Stimulated activated CD4-positive, alpha-beta T cell treated with anti-CD3 and anti-CD28 coated beads, Interleukin-2, amount 100 ng/mL, for 24 hours (primary cell): ENCODE results near the gene NECTIN4.
"Not testable (repeated sequence)": the region's sequence is repeated elsewhere in the genome, so short reads cannot be mapped to it uniquely, and the experiment has no call there.

Source experiments
- DNase-seq, 2 donors: peaks; one replicate each; pipeline ENCODE4 v3.0.0-alpha.2; 2020

The NECTIN4 gene

GRCh38 chr1:161089251-161089924, at the start of gene NECTIN4:
TSS of gene NECTIN4 (minus strand) at chr1:161089558. CDS start at chr1:161089296, 262 bp downstream.
- DNase-seq: no peak

- no peak for DNase-seq
Observed at GRCh38 chr1:161138431-161138830, 49.1 kb upstream of the NECTIN4 start.

DNA sequence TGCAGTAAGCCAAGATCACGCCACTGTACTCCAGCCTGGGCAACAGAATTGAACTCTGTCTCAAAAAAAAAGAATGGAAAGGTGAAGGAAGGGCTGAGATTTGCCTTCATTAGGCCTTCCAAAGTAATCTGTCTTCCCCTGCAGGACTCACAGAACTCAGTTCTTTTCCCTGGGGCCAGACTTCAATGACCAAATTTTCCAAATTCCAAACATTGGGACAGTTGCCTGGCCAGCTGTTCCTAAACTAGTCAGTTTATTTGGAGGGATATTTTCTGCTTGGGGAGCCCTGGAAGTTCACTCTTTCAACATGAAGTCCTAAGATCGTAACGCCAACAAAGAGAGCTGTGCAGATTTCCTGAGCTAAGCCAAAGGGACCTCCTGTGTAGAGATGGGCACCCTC, 48.5 kb upstream of the NECTIN4 start:
- DNase-seq: no peak

DNA sequence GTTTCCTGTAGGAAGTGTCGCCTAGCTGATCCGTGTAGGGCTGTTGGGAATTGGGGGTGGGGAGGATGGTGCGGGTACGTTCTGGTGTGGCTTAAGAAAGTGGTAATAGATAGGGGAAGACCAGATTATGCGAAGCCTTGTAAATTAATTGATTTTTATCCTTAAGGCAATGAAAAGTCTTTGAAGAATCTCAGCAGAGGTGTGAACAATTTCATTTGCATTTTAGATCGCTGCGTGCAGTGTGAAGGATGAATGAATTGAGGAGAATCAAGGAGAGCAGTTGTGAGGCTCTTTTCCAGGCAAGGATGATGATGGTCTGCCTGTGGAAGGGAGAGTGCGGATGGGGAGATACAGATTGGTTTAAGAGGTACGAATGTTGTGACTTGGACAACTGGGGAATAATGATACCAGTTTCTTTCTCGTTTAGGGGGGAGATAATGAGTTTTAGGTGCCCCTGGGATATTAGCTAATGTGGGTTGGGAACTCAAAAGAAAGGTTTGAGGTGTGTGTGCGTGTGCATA, 43.9 kb upstream of the NECTIN4 start:
- DNase-seq: no peak

DNA sequence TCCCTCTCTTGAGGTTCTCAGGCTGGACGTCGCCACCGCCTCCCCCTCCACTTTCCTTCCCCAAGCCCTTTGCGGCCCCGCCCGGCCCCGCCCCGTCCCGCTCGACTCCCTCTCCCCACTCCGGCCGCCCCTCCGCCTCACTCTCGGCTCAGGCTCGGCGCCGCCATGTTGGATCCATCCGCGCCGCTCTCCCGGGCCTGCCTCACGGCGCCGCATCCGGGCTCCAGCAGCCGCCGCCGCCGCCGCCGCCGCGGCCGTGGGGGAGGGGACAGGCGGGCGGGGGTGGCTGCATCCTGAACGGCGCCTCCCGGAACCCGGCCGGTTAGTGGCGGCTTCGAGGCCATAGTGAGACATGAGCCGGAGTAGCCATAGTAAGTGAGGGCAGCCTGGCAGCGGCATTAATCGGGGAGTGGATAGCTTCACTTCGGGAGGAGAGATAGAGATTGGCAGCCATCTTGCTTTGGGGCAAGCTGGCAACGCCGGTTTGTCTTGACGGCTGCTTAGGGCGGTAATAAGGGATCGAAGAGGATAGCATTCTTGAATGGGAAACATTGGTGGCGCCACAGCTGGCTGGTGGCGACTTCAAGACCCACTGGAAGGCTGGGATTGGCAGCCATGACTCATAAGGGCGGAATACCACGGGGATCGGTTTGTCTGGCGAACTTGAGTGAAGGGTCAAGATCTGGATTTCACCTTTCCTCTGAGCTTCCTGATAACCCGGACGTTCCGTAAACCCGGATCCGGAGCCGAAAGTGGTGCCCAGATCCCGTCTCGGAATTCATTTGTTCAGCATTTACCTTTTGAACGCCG, 43.3 kb upstream of the NECTIN4 start, which contains the start of gene DEDD:
Gene DEDD (minus strand): TSS at position 258 of the 810 bp plus-strand sequence. CDS start 8,205 bp downstream, outside the sequence.
- DNase-seq: peak; percentile 88 to 90

- DNase-seq: no peak
Observed at GRCh38 chr1:161131523-161132409, 42.4 kb upstream of the NECTIN4 start.

DNA sequence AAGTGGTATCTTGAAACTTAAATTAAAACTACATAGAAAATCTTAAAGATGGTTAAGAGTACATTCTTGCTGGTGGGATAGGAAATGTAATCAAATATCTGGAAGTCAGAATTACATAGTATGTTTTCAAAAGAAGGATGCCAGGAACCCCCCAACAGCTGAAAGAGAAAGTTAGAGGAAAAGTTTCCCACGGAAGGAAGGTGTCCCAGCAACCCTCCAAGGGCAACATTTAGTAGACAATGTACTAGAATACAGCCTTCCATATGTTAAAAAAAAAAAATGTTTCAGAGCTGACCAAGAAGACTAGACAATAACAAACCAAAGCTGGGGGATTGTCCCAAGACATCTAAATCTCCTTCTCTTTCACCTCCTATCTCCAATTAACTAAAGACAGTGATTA, 40.9 kb upstream of the NECTIN4 start:
- no peak for DNase-seq

DNA sequence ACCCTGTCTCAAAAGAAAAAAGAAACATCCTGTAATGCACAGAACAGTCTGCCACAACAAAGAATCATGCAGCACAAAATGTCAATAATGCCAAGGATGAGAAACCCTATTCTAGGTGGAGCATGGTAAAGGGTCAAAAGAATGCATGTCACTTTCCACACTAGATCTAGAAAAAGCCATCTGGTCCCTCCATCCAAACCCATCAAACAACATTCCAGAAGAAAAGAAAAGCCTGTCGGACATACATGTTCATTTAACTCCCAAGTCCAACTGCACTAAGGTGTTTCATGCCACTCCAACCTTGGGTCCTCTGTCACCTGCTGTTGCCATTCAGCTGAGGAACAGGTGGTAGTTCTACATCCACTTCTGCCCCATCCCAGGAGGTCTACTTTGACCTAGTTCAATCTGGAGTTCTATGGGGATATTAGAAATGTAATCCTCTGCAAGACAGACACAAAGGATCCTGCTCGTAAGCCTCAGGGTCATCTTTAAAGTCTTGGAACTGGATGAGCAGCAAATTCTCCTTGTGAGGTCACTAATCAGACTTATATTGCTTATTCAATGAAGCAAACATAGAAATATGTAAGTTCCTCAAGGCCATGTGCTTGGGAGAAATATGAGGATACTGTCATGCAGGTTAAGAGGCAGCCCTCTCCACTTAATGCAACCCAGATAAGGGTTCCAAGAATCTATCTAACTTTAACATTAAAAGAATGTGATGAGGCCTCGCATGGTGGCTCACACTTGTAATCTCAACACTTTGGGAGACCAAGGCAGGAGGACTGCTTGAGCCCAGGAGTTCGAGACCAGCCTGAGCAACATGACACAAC, 39.4 kb upstream of the NECTIN4 start:
- no peak for DNase-seq

DNA sequence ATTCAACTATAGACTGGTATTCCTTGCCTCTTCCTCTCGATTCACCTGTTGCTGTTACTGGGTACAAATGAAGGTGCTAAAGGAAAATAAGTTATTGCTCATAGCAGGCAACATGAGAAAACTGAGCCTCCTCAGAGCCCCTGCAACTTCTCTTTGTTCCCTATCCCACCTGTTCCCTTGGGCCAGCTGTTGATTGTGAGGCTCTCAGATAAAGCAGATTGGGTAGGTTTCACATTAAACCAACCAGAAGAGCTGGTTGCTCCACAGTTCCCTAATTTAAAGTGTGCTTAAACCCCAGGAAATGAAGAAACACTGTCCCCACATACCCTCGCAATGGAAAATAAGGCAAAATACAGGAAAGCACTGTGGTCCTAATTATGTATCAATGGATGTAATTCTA, 38.3 kb upstream of the NECTIN4 start:
- no peak for DNase-seq

- no peak for DNase-seq
Observed at GRCh38 chr1:161122967-161123366, 33.6 kb upstream of the NECTIN4 start.

- DNase-seq: no peak
Observed at GRCh38 chr1:161121834-161122233, 32.5 kb upstream of the NECTIN4 start.

DNA sequence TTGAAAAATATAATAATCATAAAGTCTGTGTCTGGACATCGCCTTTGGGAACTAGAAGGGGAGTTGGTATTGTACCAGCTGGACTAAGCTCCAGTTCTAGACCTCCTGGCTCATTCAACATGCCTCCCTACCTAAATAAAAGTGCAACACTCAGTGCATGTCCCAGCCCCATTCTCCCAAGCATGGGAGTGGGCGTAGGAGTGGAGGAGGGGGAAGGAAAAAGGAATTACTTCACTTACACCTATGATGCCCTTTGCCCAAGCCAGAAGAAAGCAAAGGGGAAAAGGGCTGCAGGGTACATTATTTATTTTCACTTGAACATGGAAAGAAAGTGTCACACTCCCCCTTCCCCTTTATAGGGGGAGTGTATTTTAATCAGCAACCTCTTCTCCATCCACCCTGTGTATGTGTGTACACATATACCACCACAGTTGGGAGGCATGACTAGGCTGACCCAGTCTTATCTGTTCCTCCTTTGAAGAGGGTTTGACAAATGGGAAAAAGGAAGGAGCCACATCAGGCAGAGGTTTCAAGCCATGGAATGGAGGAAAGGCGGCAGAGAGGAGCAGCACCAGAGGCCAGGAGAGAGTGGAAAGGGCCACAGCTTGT, 31.8 kb upstream of the NECTIN4 start:
- DNase-seq: no peak

DNA sequence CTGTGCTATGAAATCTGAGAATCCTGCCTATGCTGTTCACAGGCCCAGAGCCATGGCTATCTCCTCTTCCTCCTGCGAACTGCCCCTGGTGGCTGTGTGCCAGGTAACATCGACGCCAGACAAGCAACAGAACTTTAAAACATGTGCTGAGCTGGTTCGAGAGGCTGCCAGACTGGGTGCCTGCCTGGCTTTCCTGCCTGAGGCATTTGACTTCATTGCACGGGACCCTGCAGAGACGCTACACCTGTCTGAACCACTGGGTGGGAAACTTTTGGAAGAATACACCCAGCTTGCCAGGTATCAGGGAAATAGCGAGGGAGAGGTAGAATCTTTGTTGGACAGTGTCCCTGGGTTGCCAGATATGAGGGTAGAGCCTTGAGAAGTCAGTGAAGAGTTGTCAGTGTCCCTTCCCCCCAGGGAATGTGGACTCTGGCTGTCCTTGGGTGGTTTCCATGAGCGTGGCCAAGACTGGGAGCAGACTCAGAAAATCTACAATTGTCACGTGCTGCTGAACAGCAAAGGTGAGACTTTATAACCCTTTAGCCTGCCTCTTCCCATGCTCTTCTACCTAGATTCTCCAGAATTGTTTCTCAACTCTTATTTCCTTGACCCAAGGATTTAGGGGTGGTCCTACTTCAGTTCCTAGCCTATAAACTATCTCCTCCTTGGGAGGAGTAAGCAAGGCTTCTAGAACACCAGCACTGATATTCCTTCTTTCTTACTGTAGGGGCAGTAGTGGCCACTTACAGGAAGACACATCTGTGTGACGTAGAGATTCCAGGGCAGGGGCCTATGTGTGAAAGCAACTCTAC, 29.9 kb upstream of the NECTIN4 start:
- DNase-seq: peak; percentile 65 to 78

DNA sequence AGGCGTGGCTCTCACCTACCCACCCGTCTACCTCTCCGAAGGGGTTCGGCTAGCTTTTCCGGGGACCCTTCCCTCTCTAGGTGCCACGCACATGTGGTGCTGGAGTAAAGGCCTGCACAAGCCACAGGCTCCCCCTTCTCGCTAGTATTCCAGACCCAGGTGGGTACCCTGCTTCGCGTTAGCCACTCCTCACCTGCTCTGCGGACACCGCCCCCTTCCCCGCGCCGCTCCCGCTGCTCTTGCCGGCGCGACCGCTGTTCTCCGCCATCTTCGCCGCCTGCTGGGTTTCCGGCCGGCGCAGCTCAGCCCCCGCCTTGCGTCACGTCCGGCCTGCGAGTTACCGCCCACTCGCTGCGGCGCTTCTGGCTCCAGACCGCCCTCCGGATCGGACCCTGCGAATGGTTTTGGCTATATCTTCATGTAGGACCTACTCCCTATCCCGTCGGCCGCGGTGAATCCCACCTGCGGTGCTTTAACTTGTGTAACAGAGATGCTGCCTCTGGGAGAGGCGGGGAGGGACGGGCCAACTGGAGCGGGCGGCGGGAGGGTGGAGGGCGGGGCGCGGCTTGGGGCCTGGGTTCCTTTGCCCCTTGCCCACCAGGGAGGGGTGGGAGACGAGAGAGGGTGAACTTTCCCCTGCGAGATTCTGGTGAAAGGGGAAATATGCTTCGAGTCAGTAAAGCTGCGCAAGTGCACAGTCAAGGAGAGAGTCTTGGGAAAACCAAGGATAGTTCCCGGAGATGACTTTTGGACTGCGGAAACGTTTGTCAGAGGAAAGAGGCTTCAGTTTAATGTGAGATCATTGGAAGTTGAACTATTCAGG, 28.6 kb upstream of the NECTIN4 start, which contains the start of the genes NIT1 and PFDN2:
Gene NIT1 (plus strand): TSS at position 347 of the 823 bp plus-strand sequence. CDS start 72 bp downstream, at position 419.
Gene PFDN2 (minus strand): TSS at position 279 of the 823 bp plus-strand sequence. CDS start 11 bp downstream, at position 268.
- DNase-seq: peak; percentile 88 to 92

GRCh38 chr1:161115961-161116360, 26.6 kb upstream of the NECTIN4 start:
- not testable (repeated sequence) for DNase-seq

DNA sequence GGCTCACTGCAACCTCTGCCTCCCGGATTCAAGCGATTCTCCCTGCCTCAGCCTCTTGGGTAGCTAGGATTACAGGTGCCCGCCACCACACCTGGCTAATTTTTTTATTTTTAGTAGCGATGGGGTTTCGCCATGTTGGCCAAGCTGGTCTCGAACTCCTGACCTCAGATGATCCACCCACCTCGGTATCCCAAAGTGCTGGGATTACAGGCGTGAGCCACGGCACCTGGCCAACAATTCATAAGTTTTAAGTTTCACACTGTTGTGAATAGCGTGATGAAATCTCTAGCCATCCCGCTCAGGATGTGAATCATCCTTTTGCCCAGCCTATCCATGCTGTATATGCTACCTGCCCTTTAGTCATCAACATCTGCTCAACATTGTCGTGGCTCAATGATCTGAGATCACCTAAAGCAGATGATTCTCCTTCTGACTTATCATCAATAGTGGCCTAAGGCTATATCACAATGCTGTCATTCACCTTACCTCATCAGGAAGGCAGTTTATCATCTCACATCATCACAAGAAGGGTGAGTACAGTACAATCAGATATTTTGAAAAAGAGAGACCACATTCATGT, 25.9 kb upstream of the NECTIN4 start:
- DNase-seq: peak in 1 of 2 donors; percentile 35

DNA sequence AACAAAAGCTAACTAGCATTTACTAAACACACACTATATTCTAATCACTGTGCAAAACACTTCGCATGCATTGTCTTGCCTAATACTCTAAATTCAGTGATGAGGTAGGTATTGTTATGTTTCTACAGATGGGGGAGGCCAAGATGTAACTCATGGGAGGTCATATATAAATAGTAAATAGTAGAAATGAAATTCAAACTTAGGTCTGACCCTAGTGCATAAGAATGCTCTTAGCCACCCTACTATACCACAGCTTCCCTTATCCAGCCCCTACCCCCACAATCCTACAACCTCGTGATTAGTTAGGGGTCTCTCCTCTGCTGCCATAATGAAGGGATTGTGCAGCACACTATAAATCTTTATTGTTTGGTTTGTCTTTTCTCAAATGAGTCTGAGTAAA, 25.2 kb upstream of the NECTIN4 start:
- no peak for DNase-seq

DNA sequence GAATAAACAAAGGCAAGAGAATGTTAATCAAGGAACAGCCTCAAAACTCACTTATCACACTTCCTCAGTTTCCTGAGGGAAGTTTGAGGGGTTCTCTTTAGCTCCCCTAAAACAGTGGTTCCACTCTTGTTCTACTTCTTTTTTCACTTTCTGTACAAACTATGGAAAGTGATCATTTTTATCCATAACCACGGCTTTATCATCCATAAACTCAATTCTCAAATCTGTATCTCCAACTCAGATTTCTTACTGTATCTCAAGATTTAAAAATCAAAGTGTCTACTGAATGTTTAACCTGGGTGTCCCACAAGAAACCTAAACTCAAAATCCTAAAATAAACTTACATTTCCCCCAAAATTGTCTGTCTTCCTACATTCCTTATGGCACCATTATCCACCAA, 24.6 kb upstream of the NECTIN4 start:
- DNase-seq: no peak

DNA sequence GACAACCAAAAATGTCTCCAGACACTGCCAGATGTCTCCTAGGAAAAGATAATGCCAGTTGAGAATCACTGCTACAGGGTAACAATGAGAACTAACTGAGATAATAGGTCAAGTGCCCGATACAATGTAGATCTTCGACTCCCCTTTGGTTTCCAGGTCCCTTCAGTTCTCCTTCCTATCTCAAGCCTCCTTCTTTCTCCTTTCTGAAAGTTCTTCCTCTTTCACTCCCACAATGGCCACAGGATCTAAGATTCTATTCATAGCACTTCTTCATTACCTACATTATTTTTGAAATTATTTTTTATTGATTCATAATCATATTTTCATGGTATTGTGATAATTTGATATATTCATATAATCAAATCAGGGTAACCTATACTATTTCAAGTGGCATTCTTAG, 22.2 kb upstream of the NECTIN4 start:
- DNase-seq: no peak
